ENCODE measurements around the gene LGR4. TPM values are rescaled to one million over a fixed set of nuclear protein-coding genes. Genes with fewer than 3 reads are reported as not detected.

Gene LGR4
- total and polyA plus RNA-seq, 4 donors: 4.6 to 25.7 (median 21.5) TPM

- Histone ChIP-seq H3K4me3 (ENCODE audit: low read length in 2 of 2) (peak overlapping the region in 1 of 2 donors; percentile 56), H3K4me1 (ENCODE audit: control insufficient read depth in 1 of 2, insufficient read depth in 2 of 2, low read length in 2 of 2) (peaks cover 2 to 8% of the 10 kb centered on the region in 2 donors), H3K27me3 (ENCODE audit: control insufficient read depth in 1 of 2, insufficient read depth in 2 of 2, low read length in 1 of 2) (no peaks in the 10 kb centered on the region), H3K9me3 (ENCODE audit: control insufficient read depth, low read length) (no peaks in the 10 kb centered on the region), H3K27ac (ENCODE audit: low read depth in 1 of 2, low read length in 2 of 2) (no peak overlapping the region), H3K36me3 (ENCODE audit: control insufficient read depth in 1 of 2, insufficient read depth in 2 of 2, low read length in 1 of 2) (no peaks in the 10 kb centered on the region)
- WGBS, 2 donors: 96 to 98% methylated on average over 4 of the region's 4 CpGs
- ATAC-seq (ENCODE audit: low FRiP score) (no peak), DNase-seq (no peak)
- intact Hi-C loops (cut with DNase I): no loop called here
Observed at GRCh38 chr11:27507557-27508322, 35.1 kb upstream of the LGR4 start.

GRCh38 chr11:27506200-27507182 is 33.9 kb upstream of the LGR4 start, which contains the start of gene LIN7C:
Gene LIN7C, minus strand, starts transcription at chr11:27506769. Its CDS starts 17 bp downstream, at chr11:27506752.
- no peaks in the 10 kb centered on the region for H3K27me3 ChIP-seq (ENCODE audit: control insufficient read depth in 1 of 2, insufficient read depth in 2 of 2, low read length in 1 of 2)
- peak within 1 kb of the TSS; percentile 64 to 82 for H3K4me3 ChIP-seq (ENCODE audit: low read length in 2 of 2)
- H3K9me3 ChIP-seq (ENCODE audit: control insufficient read depth, low read length): no peaks in the 10 kb centered on the region
- ATAC-seq (ENCODE audit: low FRiP score) (peak; percentile 99), DNase-seq (peak; percentile 97 to 98)
- no peaks in the 10 kb centered on the region for H3K36me3 ChIP-seq (ENCODE audit: control insufficient read depth in 1 of 2, insufficient read depth in 2 of 2, low read length in 1 of 2)
- intact Hi-C loops (cut with DNase I): no loop called here
- peaks cover 2 to 8% of the 10 kb centered on the region in 2 donors for H3K4me1 ChIP-seq (ENCODE audit: control insufficient read depth in 1 of 2, insufficient read depth in 2 of 2, low read length in 2 of 2)
- WGBS, 2 donors: 1% methylated on average over 56 to 60 of the region's 60 CpGs
- peak within 1 kb of the TSS; percentile 20 to 97 for H3K27ac ChIP-seq (ENCODE audit: low read depth in 1 of 2, low read length in 2 of 2)

DNA sequence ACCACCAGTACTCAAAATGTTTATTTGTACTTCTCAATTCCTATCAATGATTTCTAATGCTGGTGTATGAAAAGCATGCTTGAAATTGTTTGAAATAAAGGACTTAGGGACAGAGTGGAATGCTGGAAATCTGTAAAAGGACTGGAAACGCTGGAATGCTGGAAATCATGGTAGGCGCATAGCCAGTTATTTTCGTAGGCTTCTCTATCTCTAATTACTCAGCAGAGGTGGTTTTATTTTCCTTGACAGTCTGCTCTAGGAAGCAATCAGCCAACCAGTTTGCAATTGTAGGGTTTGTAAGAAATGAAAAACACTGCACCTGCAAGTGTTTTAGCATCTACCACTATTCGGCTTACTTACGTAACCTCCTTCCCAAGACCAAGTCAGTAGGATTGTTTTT is 33.2 kb upstream of the LGR4 start:
- Histone ChIP-seq H3K27me3 (ENCODE audit: control insufficient read depth in 1 of 2, insufficient read depth in 2 of 2, low read length in 1 of 2) (no peaks in the 10 kb centered on the region), H3K9me3 (ENCODE audit: control insufficient read depth, low read length) (no peaks in the 10 kb centered on the region), H3K27ac (ENCODE audit: low read depth in 1 of 2, low read length in 2 of 2) (peak overlapping the region in 1 of 2 donors; percentile 91), H3K36me3 (ENCODE audit: control insufficient read depth in 1 of 2, insufficient read depth in 2 of 2, low read length in 1 of 2) (peaks cover 0 to under 1% of the 10 kb centered on the region in 2 donors), H3K4me1 (ENCODE audit: control insufficient read depth in 1 of 2, insufficient read depth in 2 of 2, low read length in 2 of 2) (peaks cover 2 to 8% of the 10 kb centered on the region in 2 donors), H3K4me3 (ENCODE audit: low read length in 2 of 2) (peak overlapping the region; percentile 64 to 82)
- WGBS, 2 donors: 1 to 4% methylated on average over 5 of the region's 5 CpGs
- DNase-seq (no peak), ATAC-seq (ENCODE audit: low FRiP score) (no peak)
- intact Hi-C loops (cut with DNase I): no loop called here

- Histone ChIP-seq H3K27ac (ENCODE audit: low read depth in 1 of 2, low read length in 2 of 2) (no peak overlapping the region), H3K4me3 (ENCODE audit: low read length in 2 of 2) (no peak overlapping the region), H3K9me3 (ENCODE audit: control insufficient read depth, low read length) (no peaks in the 10 kb centered on the region), H3K36me3 (ENCODE audit: control insufficient read depth in 1 of 2, insufficient read depth in 2 of 2, low read length in 1 of 2) (peaks cover 2 to 4% of the 10 kb centered on the region in 2 donors), H3K4me1 (ENCODE audit: control insufficient read depth in 1 of 2, insufficient read depth in 2 of 2, low read length in 2 of 2) (peaks cover 2 to 8% of the 10 kb centered on the region in 2 donors), H3K27me3 (ENCODE audit: control insufficient read depth in 1 of 2, insufficient read depth in 2 of 2, low read length in 1 of 2) (no peaks in the 10 kb centered on the region)
- WGBS, 2 donors: 68 to 72% methylated on average over 2 of the region's 2 CpGs
- intact Hi-C loops (cut with DNase I): no loop called here
- ATAC-seq (ENCODE audit: low FRiP score) (no peak), DNase-seq (no peak)
Observed at GRCh38 chr11:27504205-27504604, 31.6 kb upstream of the LGR4 start.

- Histone ChIP-seq H3K36me3 (ENCODE audit: control insufficient read depth in 1 of 2, insufficient read depth in 2 of 2, low read length in 1 of 2) (peaks cover 2 to 4% of the 10 kb centered on the region in 2 donors), H3K4me3 (ENCODE audit: low read length in 2 of 2) (no peak overlapping the region), H3K4me1 (ENCODE audit: control insufficient read depth in 1 of 2, insufficient read depth in 2 of 2, low read length in 2 of 2) (peaks cover 0 to 5% of the 10 kb centered on the region in 2 donors), H3K9me3 (ENCODE audit: control insufficient read depth, low read length) (no peaks in the 10 kb centered on the region), H3K27ac (ENCODE audit: low read depth in 1 of 2, low read length in 2 of 2) (no peak overlapping the region), H3K27me3 (ENCODE audit: control insufficient read depth in 1 of 2, insufficient read depth in 2 of 2, low read length in 1 of 2) (no peaks in the 10 kb centered on the region)
- ATAC-seq (ENCODE audit: low FRiP score) (no peak), DNase-seq (no peak)
- intact Hi-C loops (cut with DNase I): no loop called here
Observed at GRCh38 chr11:27501100-27501499, 28.5 kb upstream of the LGR4 start.

DNA sequence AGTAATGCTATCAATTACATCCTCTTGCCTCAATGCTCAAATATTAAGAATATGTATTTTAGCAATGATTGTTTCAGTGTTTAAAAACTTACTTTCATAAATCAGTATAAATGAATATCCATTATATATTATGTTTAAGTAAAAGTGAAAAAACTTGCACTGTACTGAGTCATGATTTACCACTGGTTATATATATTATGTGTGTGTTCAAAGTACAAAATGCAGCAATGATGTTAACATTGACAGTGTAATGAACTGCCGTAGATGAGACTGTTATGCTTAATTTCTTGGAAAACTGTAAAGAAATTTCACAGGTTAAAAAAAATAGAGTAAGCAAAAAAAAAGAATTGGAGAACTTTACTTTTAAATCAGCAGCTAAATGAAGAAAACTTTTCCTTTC is 25.3 kb upstream of the LGR4 start:
- no peak for DNase-seq
- no peaks in the 10 kb centered on the region for H3K4me1 ChIP-seq (ENCODE audit: control insufficient read depth in 1 of 2, insufficient read depth in 2 of 2, low read length in 2 of 2)
- H3K27ac ChIP-seq (ENCODE audit: low read depth in 1 of 2, low read length in 2 of 2): no peak overlapping the region
- ATAC-seq (ENCODE audit: low FRiP score): no peak
- H3K27me3 ChIP-seq (ENCODE audit: control insufficient read depth in 1 of 2, insufficient read depth in 2 of 2, low read length in 1 of 2): no peaks in the 10 kb centered on the region
- no peak overlapping the region for H3K4me3 ChIP-seq (ENCODE audit: low read length in 2 of 2)
- 78 to 85% methylated on average over 1 of the region's 1 CpG for WGBS, 2 donors
- intact Hi-C loops (cut with DNase I): no loop called here
- no peaks in the 10 kb centered on the region for H3K9me3 ChIP-seq (ENCODE audit: control insufficient read depth, low read length)
- H3K36me3 ChIP-seq (ENCODE audit: control insufficient read depth in 1 of 2, insufficient read depth in 2 of 2, low read length in 1 of 2): peaks cover 2 to 4% of the 10 kb centered on the region in 2 donors

DNA sequence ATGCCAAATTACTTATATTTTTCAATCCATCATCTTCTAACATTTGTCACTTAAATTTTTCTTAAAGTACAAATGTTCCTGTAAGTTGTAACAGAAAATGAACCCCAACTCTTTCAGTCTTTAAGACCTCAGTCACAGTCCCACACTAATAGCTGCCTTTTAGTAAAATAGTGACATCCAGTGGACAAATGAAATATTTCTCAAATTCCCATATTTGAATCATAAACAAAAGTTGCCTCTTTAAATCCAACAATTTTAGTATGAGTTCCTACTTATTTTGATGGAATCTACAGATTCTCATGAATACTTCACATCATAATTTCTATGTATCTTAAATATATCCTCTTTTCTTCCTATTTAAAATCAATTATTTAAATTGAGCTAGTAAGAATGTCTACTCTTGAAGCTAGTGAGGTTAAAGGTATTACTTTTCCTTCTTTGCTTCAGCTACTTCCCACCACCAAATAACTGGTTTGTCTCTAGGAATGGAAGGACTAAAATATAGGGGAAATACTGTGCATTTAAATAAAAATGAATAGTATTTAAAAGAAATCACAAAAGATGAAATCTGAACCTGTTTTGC is 24.8 kb upstream of the LGR4 start:
- ATAC-seq (ENCODE audit: low FRiP score): no peak
- Histone ChIP-seq H3K27ac (ENCODE audit: low read depth in 1 of 2, low read length in 2 of 2) (no peak overlapping the region), H3K36me3 (ENCODE audit: control insufficient read depth in 1 of 2, insufficient read depth in 2 of 2, low read length in 1 of 2) (peaks cover 2 to 4% of the 10 kb centered on the region in 2 donors), H3K9me3 (ENCODE audit: control insufficient read depth, low read length) (no peaks in the 10 kb centered on the region), H3K4me3 (ENCODE audit: low read length in 2 of 2) (no peak overlapping the region), H3K27me3 (ENCODE audit: control insufficient read depth in 1 of 2, insufficient read depth in 2 of 2, low read length in 1 of 2) (no peaks in the 10 kb centered on the region), H3K4me1 (ENCODE audit: control insufficient read depth in 1 of 2, insufficient read depth in 2 of 2, low read length in 2 of 2) (no peaks in the 10 kb centered on the region)
- intact Hi-C loops (cut with DNase I): no loop called here
- DNase-seq: no peak

GRCh38 chr11:27496461-27496860 is 23.9 kb upstream of the LGR4 start:
- no peak for DNase-seq
- intact Hi-C loops (cut with DNase I): no loop called here
- no peaks in the 10 kb centered on the region for H3K27me3 ChIP-seq (ENCODE audit: control insufficient read depth in 1 of 2, insufficient read depth in 2 of 2, low read length in 1 of 2)
- no peak overlapping the region for H3K4me3 ChIP-seq (ENCODE audit: low read length in 2 of 2)
- no peak for ATAC-seq (ENCODE audit: low FRiP score)
- H3K4me1 ChIP-seq (ENCODE audit: control insufficient read depth in 1 of 2, insufficient read depth in 2 of 2, low read length in 2 of 2): no peaks in the 10 kb centered on the region
- WGBS, 2 donors: 5 to 10% methylated on average over 1 of the region's 1 CpG
- H3K27ac ChIP-seq (ENCODE audit: low read depth in 1 of 2, low read length in 2 of 2): no peak overlapping the region
- H3K9me3 ChIP-seq (ENCODE audit: control insufficient read depth, low read length): no peaks in the 10 kb centered on the region
- H3K36me3 ChIP-seq (ENCODE audit: control insufficient read depth in 1 of 2, insufficient read depth in 2 of 2, low read length in 1 of 2): peaks cover 2 to 4% of the 10 kb centered on the region in 2 donors

Data from aorta (tissue), 5 donors.